AG09309 (cell line): ENCODE data around the gene ARNT2.
"Not testable (repeated sequence)": the region's sequence is repeated elsewhere in the genome, so short reads cannot be mapped to it uniquely, and the experiment has no call there.

Source experiments
- DNase-seq: peaks from one replicate; pipeline ENCODE4 v3.0.0-alpha.2; 2010; ENCODE audit warnings: low read depth
- H3K4me3 ChIP-seq: 2 replicates; pipeline ENCODE4 v1.5.1; 2011; ENCODE audit warnings: mild to moderate bottlenecking, low read depth, low read length, moderate library complexity; ENCODE audit not compliant: control insufficient read depth
- TF ChIP-seq, protein P1 (sequence below): IDR thresholded peaks from 2 replicates; pipeline ENCODE4 v1.5.1; 2011; ENCODE audit warnings: mild to moderate bottlenecking, low read depth, low read length, inconsistent platforms; ENCODE audit not compliant: insufficient read depth, control insufficient read depth; ENCODE audit errors: missing control alignments

ARNT2 gene

DNA sequence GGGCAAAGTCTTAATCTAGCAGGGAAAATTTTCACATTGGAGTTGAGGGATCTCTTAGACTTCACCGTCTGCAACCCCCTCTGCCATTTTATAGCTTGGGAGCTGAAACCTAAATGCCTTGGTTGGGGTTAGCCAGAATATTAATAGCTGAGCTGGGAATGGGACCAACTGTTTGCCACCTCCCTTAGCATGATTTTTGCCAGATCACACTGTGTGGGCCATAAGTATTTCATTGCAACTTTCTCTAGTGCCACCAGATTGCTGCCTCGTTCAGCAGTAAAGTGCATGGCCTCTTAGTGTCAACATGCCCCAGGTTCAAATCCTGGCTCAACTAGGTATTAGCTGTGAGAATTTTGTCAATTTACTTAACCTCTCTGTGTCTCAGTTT, 235.0 kb downstream of the ARNT2 start:
- no peak for DNase-seq
- no peak overlapping the region for H3K4me3 ChIP-seq
- TF ChIP-seq, protein P1, sequence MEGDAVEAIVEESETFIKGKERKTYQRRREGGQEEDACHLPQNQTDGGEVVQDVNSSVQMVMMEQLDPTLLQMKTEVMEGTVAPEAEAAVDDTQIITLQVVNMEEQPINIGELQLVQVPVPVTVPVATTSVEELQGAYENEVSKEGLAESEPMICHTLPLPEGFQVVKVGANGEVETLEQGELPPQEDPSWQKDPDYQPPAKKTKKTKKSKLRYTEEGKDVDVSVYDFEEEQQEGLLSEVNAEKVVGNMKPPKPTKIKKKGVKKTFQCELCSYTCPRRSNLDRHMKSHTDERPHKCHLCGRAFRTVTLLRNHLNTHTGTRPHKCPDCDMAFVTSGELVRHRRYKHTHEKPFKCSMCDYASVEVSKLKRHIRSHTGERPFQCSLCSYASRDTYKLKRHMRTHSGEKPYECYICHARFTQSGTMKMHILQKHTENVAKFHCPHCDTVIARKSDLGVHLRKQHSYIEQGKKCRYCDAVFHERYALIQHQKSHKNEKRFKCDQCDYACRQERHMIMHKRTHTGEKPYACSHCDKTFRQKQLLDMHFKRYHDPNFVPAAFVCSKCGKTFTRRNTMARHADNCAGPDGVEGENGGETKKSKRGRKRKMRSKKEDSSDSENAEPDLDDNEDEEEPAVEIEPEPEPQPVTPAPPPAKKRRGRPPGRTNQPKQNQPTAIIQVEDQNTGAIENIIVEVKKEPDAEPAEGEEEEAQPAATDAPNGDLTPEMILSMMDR = no peak

DNA sequence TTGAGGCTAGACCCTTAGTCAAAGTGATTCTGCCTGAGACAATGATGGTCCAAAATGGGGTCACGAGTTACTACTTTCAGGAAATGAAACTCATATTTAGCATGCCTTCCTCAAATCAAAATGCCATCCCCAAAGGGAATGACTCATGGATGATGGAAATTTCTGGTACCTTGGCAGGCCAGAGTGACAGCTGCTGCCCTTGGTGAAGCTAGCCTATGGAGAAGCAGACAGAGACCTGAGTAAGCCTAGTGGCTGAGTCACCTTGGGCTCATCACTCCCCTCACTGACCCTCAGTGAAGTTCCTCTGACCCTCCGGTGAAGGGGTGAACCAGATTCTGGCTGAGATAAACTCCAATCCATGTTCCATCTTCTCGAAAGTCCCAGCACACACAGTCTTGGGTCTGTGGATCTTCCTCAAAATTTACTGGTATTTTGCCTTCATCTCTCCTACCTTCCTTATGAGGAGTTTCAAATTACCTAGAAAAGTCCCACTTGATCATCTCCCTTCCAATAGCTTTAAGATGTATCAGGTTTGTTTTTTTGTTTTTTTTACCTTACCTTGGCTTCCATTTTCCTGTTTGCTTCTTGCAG, 236.4 kb downstream of the ARNT2 start:
- no peak for DNase-seq

DNA sequence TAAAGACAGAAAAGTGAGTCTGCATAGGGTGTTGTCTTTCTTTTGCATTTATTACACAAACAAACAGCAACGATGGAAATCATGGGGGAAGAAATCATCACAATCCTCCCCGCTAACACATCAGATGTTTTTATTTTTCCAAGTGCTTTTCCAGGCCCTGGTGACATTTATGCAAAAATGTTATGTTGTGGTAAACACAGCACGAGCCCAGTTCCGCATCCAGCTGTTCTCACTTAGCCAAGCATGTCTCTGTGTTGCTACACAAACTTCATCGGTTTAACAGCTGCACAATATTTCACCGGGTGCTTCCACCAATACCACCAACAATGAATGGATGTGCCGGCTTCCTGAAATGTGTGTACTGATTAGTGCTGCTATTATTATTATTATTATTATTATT, 237.2 kb downstream of the ARNT2 start:
- DNase-seq = no peak
- no peak overlapping the region for H3K4me3 ChIP-seq
- TF ChIP-seq, protein P1 = no peak

More for the DNA sequence above, 236.4 kb downstream of the ARNT2 start:
- no peak overlapping the region for H3K4me3 ChIP-seq
- TF ChIP-seq, protein P1 = no peak

DNA sequence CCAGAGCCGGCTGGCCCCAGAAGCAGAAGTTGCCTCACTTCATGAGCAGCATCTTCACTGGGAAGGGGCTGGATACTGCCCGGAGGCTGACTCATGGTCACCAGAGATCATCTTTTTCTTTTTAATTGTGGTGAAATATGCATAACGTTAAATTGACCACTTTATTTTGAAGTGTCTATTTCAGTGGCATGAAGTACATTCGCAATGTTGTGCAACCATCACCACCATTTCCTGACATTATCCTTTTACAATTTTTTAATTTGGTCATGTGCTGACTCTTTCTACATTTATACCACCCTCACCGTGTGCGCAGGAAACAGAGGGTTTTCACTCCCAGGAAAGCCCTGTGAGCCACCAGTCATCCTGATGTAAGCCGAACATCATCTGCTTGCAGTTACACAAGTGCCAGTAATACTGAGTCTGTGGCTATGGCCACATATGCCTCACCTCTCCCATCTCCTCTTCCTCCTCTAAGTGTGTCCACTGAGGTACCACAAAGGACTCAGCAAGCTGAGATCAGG, 239.3 kb downstream of the ARNT2 start:
- peak; percentile 91 for DNase-seq
- TF ChIP-seq, protein P1 = no peak
- H3K4me3 ChIP-seq = no peak overlapping the region

DNA sequence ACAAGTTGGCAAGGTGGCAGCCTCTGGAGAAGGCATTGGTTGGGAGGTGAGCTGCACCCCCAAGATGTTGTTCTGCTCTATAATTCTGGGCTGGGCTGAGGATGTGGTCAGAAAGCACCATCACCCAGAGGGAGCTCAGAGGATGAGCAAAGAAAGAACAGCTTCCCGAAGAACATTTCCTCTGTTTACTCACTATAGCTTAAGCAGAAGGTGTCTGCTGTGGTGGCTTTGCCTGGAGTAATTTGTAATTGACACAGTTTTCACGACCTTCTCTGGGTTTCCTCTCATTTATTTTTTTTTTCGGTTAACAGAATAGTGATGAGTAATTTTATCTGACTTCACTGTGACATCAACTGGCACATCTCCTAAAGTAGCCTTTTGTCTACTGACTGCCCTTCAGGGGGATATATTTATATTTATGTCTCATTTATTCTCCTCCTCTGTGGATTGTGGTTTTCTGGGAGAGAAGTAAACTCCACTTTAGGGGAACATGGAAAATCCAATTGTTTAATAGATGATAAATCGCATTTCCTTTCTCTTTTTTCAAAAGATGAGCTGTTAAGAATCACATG, 241.4 kb downstream of the ARNT2 start:
- TF ChIP-seq, protein P1 = no peak
- H3K4me3 ChIP-seq = no peak overlapping the region
- no peak for DNase-seq

DNA sequence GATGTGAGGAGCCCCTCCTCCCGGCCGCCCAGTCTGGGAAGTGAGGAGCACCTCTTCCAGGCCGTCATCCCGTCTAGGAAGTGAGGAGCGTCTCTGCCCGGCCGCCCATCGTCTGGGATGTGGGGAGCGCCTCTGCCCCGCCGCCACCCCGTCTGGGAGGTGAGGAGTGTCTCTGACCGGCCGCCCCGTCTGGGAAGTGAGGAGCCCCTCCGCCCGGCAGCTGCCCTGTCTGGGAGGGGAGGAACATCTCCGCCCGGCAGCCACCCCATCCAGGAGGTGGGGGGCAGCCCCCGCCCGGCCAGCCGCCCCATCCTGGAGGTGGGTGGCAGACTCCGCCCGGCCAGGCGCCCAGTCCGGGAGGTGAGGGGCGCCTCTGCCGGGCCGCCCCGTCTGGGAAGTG, 243.2 kb downstream of the ARNT2 start:
- H3K4me3 ChIP-seq = not testable (repeated sequence)

More for the DNA sequence above, 243.2 kb downstream of the ARNT2 start:
- DNase-seq = not testable (repeated sequence)
